HG03378 (cell line): Measurements from ENCODE around the gene YEATS2.
"Not testable (repeated sequence)": the region's sequence is repeated elsewhere in the genome, so short reads cannot be mapped to it uniquely, and the experiment has no call there.

Experiments used
- ATAC-seq: cut with Tn5 transposase; IDR thresholded peaks from one replicate; pipeline ENCODE4 v1.9.1; 2021; ENCODE audit warnings: mild to moderate bottlenecking, moderate library complexity; ENCODE audit not compliant: unreplicated experiment

YEATS2 gene

DNA sequence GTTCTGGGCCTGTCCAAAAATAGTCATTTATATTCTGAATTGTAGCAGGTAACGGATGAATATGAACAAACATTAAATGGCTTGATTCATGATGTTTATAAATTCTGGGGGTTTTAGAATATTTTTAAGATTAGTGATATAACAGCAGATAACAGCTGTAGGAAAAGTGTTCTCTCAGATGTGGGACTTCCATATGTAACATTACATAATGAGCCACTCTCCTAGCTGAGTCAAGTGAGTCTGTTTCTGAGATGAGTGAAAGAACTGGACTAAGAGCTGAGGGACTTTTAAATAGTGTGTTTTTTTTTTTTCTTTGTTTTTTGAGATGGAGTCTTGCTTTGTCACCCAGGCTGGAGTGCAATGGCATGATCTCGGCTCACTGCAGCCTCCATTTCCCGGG, 13.9 kb downstream of the YEATS2 start:
- ATAC-seq, result no peak

DNA sequence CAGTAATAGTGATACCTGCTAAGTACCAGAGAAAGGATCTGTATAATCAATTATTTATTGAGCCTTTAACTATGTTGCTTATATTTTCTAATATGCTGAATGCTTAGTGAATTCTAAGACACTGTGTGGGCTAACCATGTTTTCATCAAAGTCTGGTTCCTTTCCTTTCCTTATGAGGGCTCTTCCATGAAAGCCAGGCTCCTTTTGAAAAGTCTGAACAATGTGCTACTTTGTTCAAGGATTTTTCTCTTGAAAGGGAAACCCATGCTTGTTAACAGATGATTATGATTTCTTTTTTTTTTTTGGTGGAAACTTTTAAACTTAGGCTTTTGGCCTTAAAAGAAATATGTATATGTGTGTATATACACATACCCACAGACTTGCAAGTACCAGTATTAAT, 17.0 kb downstream of the YEATS2 start:
- no peak for ATAC-seq

DNA sequence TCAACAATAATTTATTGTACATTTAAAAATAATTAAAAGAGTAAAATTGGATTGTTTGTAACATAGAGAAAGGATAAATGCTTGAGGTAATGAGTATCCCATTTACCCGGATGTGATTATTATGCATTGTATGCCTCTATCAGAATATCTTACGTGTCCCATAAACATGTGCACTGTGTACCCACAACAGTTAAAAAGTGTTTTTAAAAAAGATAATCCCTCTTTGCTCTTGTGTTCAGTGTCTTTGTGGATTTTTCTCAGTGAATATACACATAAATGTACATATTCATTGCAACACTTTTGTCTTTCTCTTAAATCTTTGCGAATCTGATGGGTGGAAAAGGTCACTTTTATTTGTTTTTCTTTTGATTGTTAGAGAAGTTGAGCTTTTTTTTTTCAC, 20.4 kb downstream of the YEATS2 start:
- no peak for ATAC-seq

DNA sequence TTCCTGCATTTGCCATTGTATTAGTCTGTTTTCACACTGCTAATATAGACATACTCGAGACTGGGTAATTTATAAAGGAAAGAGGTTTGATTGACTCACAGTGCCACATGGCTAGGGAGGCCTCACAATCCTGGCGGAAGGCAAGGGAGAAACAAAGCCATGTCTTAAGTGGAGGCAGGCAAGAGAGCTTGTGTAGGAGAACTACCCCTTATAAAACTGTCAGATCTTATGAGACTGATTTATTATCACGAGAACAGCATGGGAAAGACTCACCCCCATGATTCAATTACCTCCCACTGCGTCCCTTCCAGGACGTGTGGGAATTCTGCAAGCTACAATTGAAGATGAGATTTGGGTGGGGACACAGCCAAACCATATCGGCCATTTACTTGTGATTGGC, 27.8 kb downstream of the YEATS2 start:
- ATAC-seq, result no peak

DNA sequence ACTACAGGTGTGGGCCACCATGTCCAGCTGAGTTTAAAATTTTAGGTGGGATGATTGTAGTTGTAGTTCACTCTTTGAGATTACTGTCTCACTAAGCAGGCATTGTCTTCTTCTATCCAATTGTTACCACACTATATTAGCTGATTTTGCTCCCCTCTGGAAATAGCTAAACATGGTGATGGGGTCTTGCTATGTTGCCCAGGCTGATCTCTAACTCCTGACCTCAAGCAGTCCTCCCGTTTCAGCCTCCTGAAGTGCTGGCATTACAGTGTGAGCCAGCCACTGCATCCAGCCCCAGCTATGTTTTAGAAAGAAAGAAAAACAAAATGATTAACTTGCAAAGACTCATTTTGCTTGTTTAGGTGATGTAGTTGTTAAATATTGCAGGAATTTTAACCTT, 30.6 kb downstream of the YEATS2 start:
- no peak for ATAC-seq

DNA sequence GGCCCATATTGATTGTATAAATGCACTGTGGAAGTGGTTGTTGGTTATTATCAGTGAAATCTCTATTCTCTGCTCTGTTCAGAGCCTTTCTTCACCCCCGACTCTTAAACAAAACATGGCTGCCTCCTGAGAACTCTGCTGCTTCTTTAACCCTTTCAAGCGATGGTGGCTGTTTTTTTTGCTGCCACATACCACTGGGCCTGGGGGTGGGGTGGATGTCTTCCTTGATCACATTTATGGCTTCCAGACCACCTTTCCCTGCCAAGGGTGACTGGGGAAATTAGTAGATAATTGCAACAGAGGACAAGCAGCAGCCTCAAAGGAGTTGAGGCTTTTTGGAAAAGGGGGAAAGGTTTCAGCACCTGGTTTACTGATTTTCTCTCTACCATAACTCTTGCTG, 32.8 kb downstream of the YEATS2 start:
- no peak for ATAC-seq

DNA sequence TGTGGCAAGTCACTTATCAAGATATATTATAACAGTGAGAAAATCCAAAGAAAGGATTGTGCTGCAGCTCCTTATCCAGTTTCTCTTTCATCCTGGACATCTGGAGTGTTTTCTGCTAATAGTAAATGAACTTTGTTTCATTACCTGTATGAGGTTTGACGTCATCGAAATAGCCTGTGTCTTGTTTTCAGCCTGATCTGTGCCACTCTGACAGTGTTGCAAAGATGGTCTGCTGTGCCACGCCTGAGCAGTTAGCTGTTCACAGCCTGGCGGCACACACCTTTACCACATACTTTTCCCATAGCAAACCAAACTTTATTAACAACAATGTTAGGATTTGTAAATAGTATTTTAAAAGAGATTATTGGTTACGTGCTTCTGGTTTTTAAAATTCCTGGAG, 34.0 kb downstream of the YEATS2 start:
- ATAC-seq, result no peak

DNA sequence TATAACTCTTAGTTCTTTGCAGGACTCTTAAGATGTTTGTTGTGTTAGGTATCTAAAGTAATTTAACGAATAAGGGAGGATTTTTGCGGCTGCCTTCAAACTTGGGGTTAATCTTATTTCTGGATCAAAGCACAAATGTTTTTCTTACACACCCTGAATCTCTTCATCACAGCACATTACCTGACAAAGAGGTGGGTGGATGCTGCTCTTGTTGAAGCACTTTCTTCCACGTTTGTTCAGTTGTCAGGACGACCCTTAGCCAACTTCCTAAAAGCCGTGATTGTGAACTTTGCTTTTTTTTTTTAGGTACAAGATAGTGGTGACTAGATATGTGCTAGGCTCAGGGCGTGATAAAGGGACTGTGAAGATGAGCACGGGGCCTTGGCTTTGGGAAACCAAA, 36.0 kb downstream of the YEATS2 start:
- no peak for ATAC-seq

DNA sequence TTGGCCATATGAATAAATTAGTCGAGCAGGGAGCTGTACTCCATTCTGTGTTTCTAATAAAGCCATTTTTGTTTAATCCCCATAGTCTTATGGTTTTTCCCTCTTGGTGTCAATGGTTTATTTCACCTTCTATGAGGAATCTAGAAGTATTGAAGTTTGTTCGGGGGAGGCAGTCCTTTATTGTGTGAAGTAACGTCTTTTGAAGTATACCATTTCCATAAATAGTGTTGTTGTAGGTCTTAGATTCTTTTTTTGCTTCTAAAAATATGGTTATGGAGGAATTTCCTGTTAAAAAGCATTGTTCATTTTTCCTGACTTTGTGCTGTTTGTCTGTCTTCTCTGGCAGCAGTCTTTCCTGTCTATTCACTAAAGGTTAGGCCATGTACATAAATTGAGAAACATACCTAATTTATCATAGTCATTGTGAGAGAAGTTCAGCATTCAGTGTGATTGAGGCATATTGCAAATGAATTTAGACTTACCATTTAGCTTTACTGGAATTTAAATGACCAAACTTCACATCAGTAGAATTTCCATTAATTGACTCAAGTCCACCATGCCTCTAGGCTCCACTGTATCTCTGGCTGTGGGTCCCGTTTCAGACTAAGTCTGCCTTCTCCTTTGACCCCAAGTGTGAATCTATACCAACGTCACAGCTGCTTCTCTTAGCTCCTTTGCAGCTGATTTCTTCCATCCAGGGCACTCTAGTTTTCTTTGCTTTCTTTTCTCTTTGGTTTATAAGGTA, 37.3 kb downstream of the YEATS2 start:
- ATAC-seq, result no peak

DNA sequence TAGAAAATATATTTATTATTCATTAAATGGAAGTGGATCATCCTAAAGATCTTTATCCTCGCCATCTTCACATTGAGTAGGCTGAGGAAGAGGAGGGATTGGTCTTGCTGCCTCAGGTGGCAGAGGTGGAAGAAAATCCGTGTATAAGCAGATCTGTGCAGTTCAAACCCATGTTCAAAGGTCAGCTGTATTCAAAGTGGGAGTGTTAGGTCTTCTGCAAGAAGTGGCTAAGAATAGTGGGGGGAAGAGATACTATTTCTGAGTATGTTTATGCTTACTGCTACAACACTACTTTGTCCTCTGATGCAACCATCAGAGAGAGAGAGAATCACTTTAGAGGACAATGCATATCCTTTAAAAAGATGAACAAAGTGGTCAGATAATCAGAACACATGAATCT, 39.5 kb downstream of the YEATS2 start:
- no peak for ATAC-seq

DNA sequence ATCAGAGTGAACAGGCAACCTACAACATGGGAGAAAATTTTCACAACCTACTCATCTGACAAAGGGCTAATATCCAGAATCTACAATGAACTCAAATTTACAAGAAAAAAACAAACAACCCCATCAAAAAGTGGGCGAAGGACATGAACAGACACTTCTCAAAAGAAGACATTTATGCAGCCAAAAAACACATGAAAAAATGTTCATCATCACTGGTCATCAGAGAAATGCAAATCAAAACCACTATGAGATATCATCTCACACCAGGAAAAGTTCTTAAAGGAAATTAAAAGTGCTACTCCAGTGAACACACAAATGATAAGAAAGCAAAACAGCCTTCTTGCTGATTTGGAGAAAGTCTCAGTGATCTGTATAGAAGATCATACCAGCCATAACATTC, 42.6 kb downstream of the YEATS2 start:
- not testable (repeated sequence) for ATAC-seq

DNA sequence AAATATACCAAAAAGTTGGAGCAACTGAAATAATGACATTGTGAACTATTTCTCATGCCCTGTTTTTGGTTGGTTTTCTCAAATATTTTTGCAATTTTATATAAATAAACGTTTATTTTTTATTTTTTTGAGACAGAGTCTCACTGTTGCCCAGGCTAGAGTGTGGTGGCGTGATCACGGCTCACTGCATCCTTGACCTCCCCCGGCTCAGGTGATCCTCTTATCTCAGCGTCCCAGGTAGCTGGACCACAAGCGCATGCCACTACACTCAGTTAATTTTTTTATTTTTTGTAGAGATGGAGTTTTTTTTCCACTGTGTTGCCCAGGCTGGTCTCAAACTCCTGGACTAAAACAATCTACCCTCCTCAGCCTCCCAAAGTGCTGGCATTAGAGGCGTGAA, 45.6 kb downstream of the YEATS2 start:
- ATAC-seq, result no peak

DNA sequence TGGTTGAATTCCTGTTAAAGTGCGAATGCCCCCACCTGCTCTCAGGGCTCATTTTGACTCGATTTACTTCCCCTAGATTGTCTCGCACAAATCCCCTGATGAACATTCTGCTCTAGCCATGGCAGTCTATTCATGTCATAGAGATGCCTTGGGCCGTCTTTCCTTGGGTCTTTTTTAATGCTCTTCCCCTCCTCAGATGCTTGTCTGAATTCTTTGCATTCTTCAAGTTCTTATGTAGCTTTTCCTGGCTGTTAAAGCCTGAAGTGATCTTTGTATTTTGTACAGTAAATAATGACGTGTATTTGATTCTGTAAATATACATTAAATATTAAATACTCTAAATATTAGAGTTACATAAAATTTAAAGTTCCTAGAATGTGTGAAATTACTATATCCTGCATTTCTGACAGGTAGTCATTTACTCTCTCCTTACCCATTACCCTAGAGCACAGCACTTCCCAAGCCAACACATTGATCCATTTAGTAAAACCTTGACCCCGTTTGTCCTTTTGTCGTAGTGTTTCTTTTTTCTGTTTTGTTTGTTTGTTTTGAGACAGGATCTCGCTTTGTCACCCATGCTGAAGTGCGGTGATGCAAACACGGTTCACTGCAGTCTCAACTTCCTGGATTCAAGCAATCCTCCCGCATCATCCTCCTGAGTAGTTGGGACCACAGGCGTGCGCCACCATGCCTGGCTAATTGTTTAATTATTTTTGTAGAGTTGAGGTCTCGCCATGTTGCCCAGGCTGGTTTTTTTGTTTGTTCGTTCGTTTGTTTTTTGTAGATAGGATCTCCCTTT, 47.9 kb downstream of the YEATS2 start:
- ATAC-seq, result no peak

DNA sequence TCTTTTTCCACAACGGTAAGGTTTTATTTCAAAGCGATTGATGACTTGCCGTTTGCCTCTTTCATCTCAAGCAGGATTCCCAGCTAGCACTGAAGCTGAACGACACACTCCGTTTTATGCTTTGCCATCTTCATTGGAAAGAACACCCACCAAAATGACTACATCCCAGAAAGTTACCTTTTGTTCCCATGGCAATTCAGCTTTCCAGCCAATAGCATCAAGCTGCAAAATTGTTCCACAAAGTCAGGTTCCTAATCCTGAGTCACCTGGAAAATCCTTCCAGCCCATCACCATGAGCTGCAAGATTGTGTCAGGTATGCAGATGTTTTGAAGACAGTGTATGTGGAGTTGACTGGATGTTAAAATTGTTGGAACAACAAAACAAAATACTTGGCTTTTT, 56.5 kb downstream of the YEATS2 start:
- no peak for ATAC-seq

DNA sequence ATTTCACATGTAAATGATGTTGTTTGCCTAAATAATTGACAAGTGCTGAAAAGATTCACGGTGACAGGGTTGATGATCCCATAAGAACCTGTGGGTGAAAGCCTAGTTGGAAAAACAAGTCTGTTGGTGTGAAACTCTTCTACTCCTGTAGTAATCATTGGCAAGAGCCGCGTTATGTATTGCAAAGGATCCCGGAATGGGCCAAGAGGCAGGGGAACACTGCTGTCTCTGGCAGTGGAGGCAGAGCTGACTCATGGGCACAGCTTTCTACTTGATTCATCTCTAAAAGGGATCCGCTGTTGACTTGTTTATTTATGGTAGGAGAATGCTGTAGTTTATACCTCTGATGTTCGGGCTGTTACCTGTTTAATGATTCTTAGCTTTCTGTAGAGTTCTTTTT, 64.7 kb downstream of the YEATS2 start:
- ATAC-seq, result no peak

DNA sequence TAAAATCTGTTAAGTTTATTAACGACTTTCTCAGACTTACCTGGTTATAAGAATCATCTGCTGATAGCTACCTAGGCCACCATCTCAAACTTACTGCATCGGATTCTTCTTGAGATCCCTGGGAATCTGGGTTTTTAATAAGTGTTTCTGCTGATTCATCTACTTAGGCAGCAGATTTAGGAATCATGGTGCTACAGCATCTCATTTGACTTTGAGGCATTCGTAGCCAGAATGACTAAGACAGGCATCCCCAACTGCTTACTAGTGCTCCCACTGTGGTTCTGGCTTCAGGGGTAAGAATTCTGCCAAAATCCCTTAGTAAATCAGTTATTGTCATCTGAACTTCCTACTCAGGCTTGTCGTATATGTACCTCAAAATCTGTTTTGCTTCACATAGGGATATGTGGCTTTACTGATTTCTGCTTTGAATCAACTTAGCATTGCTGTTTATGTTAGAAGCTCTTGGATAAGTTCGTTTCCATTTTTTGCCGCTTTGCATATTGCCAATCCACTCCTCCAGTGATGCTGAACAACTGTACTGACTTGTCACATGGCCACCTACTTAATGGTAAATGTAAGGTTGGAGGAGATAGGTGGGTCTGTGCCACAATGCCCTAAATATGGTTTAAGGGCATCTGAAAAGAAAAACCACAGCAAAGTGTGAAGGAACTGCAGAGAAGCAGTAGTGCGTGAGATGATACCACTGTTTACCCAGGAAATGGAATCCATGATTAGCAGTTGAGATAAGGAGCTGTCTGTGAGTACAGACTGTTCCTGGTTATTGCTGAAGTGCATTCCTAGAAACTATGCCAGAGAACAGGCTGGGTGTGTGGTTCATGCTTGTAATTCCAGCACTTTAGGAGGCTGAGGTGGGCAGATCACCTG, 67.5 kb downstream of the YEATS2 start:
- no peak for ATAC-seq

DNA sequence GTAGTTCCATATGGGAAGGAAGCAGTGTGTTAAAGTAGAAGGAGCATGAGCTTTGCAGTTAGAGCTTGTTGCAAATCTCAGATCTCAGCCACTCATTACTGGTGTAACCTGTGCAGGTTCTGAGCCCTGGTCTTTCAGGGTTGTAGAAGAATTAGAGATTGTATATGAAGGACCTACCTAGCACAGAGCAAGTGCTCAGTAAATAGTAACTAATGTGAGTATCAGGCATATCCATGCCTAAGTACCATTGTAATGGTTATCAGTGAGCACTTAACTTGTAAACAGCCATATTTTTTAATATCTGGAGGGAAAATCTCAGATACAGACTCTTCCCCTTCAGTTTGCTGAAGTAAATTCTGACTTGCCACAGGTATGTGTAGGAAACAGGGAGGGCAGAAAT, 68.5 kb downstream of the YEATS2 start:
- no peak for ATAC-seq

DNA sequence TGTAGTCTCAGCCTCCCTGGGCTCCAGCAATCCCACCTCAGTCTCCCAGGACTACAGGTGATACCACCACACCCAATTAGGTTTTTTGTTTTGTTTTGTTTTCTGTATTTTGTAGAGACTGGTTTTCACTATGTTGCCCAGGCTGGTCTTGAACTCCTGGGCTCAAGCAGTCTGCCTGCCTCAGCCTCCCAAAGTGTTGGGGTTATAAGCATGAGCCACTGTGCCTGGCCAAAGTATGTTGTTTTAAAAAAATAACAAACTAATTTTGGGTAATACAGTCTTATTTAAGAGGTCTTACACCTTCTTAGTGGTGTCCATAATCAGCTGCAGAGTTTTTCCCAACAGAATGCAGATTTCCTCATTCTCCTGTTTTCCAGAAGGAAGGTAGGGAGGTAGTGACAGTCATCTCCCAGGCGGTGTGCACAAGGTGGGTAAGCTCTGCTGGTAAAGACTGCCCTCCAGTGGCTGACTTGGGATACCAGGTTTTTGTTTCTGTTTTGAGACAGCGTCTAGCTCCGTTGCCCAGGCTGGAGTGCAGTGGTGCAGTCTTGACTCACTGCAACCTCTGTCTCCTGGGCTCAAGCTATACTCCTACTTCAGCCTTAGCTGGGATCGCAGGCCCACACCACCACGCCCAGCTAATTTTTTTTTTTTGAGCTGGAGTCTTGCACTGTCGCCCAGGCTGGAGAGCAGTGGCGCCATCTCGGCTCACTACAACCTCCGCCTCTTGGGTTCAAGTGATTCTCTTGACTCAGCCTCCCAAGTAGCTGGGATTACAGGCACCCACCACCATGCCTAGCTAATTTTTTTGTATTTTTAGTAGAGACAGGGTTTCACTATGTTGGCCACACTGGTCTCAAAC, 69.4 kb downstream of the YEATS2 start:
- ATAC-seq, result peak; percentile 73

DNA sequence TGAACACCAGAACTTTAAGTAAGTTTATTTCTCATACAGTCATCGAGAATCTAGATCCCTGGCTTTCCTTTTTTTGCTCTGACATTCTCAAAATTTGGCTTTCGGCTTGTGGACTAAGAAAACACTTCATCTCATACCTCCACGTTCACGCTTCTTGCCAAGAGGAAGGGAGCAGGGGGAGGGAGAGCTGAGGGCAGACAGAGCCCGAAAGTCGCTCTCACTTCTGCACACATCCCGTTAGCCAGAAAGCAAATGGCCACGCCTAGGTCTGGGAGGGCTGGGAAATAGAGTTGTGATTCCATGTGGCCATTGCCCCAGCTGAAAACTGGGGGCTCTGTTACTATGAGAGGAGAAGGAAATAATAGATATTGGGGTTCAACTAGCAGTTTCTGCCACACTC, 70.5 kb downstream of the YEATS2 start:
- no peak for ATAC-seq

DNA sequence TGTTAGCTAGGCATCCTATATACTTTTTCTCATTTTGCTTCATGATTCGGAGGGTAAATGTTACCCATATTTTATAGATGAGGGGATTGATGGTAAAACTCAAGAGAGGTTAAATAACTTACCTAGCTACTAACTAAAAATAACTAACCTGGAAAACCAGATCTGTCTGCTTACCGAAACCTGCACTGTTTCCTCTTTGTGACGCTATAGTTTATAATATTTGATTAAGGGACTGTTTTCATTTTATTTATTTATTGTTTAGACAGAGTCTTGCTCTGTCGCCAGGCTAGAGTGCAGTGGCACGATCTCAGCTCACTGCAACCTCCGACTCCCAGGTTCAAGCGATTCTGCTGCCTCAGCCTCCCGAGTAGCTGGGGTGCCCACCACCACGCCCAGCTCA, 71.9 kb downstream of the YEATS2 start:
- no peak for ATAC-seq

DNA sequence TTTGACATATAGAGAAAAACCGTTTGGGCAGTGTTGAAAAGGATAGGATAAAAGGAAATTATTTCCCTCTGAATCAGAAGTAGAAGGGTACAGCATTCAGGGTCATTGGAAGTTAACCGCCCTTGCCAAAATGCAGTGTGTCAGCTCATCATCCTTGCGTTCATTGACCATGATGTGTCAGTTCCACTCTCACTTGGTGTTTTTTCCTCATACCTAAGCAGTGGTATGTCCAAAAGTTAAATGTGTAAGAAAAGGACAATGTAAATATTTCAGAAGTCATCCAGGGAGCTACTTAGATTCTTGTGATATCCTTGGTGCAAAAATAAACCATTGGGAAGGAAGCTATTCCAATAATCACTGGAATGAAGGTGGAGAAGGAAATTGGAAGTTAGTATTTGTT, 77.0 kb downstream of the YEATS2 start:
- no peak for ATAC-seq
